NCI-H1105 treated with DMSO at 0.1 percent for 48 hours (cell line): Measurements from ENCODE around the gene EDEM3.
"Not testable (repeated sequence)": the region's sequence is repeated elsewhere in the genome, so short reads cannot be mapped to it uniquely, and the experiment has no call there.

Experiments used
- DNase-seq: peaks from one replicate; lab custom pipeline; 2025; lab: John Stamatoyannopoulos, UW

The EDEM3 gene

GRCh38 chr1:184754476-184755225 lies at the start of gene EDEM3:
TSS of gene EDEM3 (minus strand) at chr1:184754858. CDS start at chr1:184754646, 212 bp downstream.
- DNase-seq = peak; percentile 100

DNA sequence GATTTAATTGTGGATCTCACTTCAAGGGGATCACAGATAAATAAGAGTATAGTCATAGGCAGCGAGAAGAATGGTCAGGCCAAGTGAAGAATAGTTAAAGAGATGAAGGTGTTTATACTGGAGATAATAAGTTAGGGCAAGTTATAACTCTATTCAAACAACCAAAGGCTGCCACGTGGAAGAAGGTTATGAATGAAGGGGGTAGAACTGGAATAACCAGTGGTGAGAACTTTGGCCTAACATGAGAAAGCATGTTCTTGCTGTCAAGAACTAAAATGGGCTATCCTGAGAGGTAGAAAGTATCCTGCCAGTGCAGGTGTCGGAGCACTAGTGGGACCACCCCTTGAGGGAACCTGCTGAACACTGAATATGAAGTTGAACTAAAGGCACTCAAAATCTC lies 49.6 kb upstream of the EDEM3 start:
- DNase-seq = no peak

GRCh38 chr1:184803180-184803492 lies 48.5 kb upstream of the EDEM3 start:
- no peak for DNase-seq

GRCh38 chr1:184802354-184803179 lies 47.9 kb upstream of the EDEM3 start:
- no peak for DNase-seq

DNA sequence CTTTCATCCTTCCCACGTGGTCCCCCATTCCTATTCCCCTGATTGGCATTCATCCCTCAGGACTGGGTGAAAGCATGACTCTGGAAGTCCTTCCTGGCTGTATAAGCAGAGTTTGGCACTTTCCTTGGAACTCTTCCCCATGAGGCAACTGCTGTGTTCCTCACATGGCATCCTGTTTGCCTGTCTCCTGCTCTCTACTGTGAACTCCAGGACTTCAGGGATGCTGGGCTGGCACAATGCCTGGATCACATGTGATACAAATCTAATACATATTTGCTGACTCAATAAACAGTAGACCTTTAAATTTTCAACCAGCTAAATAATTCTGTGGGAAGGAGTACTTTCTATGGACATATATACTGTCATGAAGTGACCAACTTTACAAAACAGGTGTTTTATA lies 46.8 kb upstream of the EDEM3 start:
- DNase-seq = no peak

DNA sequence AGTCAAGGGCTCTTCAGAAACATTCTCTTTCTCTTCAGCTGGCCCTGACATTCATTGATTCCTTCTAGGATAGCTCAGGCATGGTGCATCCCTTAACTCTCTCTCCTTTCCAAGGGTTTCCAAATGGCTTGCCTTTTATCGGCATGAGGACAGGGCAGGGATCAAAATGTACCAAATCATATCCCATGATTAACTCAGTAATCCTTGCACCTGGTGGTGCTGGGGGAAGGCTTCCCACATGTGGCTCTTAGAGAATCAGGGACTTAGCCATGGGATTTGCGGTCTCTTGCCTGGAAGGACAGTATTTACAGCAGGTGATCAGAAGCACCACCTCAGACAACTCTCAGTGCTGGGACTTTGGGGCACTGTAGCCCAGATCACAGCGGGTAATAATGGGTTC lies 46.2 kb upstream of the EDEM3 start:
- no peak for DNase-seq

- DNase-seq = no peak
Observed at GRCh38 chr1:184793967-184794366, 39.3 kb upstream of the EDEM3 start.

- DNase-seq = no peak
Observed at GRCh38 chr1:184792450-184792969, 37.9 kb upstream of the EDEM3 start.

DNA sequence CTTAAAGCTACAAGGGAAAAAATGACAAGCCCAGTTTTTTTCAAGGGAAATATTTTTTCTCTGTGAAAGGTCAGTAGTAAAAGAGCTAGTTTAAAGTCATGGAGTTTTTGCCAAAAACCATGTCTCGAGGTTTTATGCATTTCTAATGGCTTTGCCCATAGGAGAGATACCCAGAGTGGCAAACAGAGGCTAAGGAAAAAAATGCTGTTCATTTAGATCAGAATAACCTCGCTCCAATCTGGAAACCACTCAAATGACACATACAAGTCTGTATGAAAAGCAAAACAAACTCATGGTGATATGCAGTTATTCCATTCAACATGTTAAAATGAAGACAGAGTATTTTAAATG lies 36.9 kb upstream of the EDEM3 start:
- DNase-seq = no peak

GRCh38 chr1:184790642-184791549 lies 36.2 kb upstream of the EDEM3 start:
- peak; percentile 11 for DNase-seq

DNA sequence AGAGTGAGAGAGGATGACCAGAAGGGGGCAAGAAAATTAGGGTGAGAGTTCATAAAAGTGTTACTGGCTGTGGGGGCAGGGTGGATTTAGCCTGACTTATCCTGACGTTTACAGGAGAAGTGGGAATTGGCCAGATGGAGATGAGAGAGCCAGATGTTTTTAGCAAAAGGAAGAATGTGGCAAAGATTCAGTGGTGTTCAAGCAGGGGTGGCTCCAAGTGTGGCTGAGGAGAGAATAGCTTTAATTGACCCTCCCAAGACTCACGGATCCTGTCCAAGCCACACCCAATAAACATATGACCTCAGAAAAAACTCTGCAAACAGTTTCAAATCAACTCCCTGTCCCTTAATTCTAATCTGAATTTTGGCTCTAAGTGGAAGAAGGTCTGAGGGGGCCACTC lies 35.2 kb upstream of the EDEM3 start:
- DNase-seq = no peak

- DNase-seq = no peak
Observed at GRCh38 chr1:184788970-184789369, 34.3 kb upstream of the EDEM3 start.

GRCh38 chr1:184785529-184785928 lies 30.9 kb upstream of the EDEM3 start:
- no peak for DNase-seq

GRCh38 chr1:184783723-184784122 lies 29.1 kb upstream of the EDEM3 start:
- DNase-seq = not testable (repeated sequence)

DNA sequence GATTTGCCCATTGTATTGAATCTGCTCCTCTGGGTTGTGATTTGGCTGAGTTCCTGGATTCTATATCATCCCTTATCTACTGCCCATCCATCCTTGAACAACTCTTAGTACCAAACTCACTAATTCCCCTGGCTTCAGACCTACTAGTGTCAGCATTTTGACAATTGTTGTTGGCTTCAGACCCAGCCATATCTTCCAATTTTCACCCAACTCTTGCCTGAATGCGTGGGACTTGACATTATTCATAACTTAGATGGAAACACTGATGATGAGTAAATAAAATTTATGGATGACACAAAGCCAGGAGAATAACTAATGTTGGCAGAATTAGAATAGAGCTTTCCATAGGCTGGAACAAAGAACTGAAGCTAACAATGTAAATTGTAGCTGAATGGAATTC lies 27.3 kb upstream of the EDEM3 start:
- DNase-seq = no peak

GRCh38 chr1:184775885-184776284 lies 21.2 kb upstream of the EDEM3 start:
- no peak for DNase-seq

GRCh38 chr1:184775329-184775728 lies 20.7 kb upstream of the EDEM3 start:
- no peak for DNase-seq

GRCh38 chr1:184773762-184774320 lies 19.2 kb upstream of the EDEM3 start:
- DNase-seq = no peak

- DNase-seq = peak; percentile 8
Observed at GRCh38 chr1:184771190-184771691, 16.6 kb upstream of the EDEM3 start.

DNA sequence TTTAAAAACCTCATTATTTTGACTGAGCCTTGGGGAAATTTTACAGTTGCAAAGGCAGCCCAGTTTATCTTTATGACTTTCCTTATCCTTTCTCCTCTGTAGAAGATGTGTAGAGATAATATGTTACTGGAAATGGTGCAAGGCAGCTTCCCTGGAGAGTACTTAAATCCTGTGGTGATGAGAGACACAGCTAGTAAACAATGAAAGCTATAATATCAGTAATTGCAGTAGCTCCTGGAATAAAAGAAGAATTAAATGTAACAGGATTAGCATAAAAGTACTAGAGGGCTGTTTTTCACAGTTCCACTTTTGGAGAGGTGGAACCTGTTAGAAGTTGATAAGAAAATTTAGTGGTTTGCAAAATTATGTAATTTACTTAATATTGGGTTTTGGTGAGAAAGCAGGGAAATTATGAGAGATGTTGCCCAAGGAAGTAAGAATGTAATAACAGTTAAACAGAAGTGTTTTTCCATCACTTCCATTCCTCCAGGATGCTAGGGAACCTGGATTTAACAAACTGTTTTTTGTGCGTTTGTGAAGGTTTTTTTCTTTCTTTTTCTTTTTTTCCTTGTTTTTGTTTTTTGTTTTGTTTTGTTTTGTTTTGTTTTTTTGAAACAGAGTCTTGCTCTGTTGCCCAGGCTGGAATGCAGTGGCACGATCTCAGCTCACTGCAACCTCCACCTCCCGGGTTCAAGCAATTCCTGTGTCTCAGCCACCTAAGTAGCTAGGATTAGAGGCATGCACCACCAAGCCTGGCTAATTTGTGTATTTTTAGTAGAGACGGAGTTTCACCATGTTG lies 15.7 kb upstream of the EDEM3 start:
- DNase-seq = peak; percentile 37

- DNase-seq = no peak
Observed at GRCh38 chr1:184769241-184769640, 14.6 kb upstream of the EDEM3 start.
